RWPE1 (cell line): ENCODE results near the gene C1orf216.
"Not testable (repeated sequence)": the region's sequence is repeated elsewhere in the genome, so short reads cannot be mapped to it uniquely, and the experiment has no call there.

ENCODE experiments used
- CTCF ChIA-PET: fragments of 350-600 bp; sonication (Branson Sonifier 250); formaldehyde crosslinking; extraction: SDS; loops from one replicate; lab custom pipeline; 2021; lab: Yijun Ruan, JAX
- POLR2A ChIA-PET: fragments of 400-600 bp; formaldehyde crosslinking; extraction: SDS; loops from one replicate; lab custom pipeline; 2020; ENCODE audit warnings: antibody characterized with exemption; ENCODE audit not compliant: low non-redundant PET; lab: Yijun Ruan, JAX
- DNase-seq: peaks from one replicate; pipeline ENCODE4 v3.0.0; 2012; ENCODE audit warnings: low spot score
- H3K27ac ChIP-seq: fragments of 450-650 bp; 2 replicates; pipeline ENCODE4 v1.5.1; 2017
- CTCF ChIP-seq: fragments of 450-650 bp; conservative IDR thresholded peaks from 2 replicates; pipeline ENCODE4 v1.5.1; 2017; ENCODE audit warnings: low read depth, mild to moderate bottlenecking

C1orf216 gene

GRCh38 chr1:35691080-35691479 is 27.6 kb downstream of the C1orf216 start:
- DNase-seq, result no peak
- ChIA-PET CTCF (interaction anchor here (0.8 kb wide), 1 partner anchor 25 kb away, joined by 3 read pairs; no protein-coding TSS in a partner anchor), POLR2A (no interaction called here)
- H3K27ac ChIP-seq, result no peak overlapping the region
- no peak for TF ChIP-seq CTCF

GRCh38 chr1:35690103-35690502 is 28.6 kb downstream of the C1orf216 start:
- POLR2A ChIA-PET, DNase-seq, H3K27ac ChIP-seq: not testable (repeated sequence)
- CTCF ChIA-PET, result interaction anchor here (0.7 kb wide), 2 partner anchors 223 to 843 kb away, joined by 6 to 7 read pairs; no protein-coding TSS in a partner anchor

GRCh38 chr1:35688161-35688560 is 30.5 kb downstream of the C1orf216 start:
- H3K27ac ChIP-seq, result no peak overlapping the region
- ChIA-PET POLR2A (no interaction called here), CTCF (no interaction called here)
- DNase-seq, result no peak
- no peak for TF ChIP-seq CTCF

- POLR2A ChIA-PET, result no interaction called here
- DNase-seq, result no peak
- no peak for TF ChIP-seq CTCF
- CTCF ChIA-PET, result no interaction called here
- no peak overlapping the region for H3K27ac ChIP-seq
Measured at GRCh38 chr1:35683012-35683411, 35.7 kb downstream of the C1orf216 start.

GRCh38 chr1:35680271-35680670 is 38.4 kb downstream of the C1orf216 start:
- ChIA-PET POLR2A (no interaction called here), CTCF (interaction anchor here (0.7 kb wide), 1 partner anchor 668 kb away, joined by 3 read pairs; no protein-coding TSS in a partner anchor)
- no peak for DNase-seq
- TF ChIP-seq CTCF, result no peak
- H3K27ac ChIP-seq, result no peak overlapping the region

- POLR2A ChIA-PET, result no interaction called here
Measured at GRCh38 chr1:35675773-35676172, 42.9 kb downstream of the C1orf216 start.

More at GRCh38 chr1:35675773-35676172, 42.9 kb downstream of the C1orf216 start:
- no peak overlapping the region for H3K27ac ChIP-seq
- CTCF ChIA-PET, result no interaction called here
- no peak for DNase-seq
- TF ChIP-seq CTCF, result no peak
